Renal pelvis (tissue), 4 donors: ENCODE measurements around the gene MRPL14. TPM values are rescaled to one million over a fixed set of nuclear protein-coding genes. Genes with fewer than 3 reads are reported as not detected.
"Not testable (repeated sequence)": the region's sequence is repeated elsewhere in the genome, so short reads cannot be mapped to it uniquely, and the experiment has no call there.

Experiments used
- DNase-seq: peaks from one replicate; pipeline ENCODE4 v3.0.0-alpha.2; 2013
- polyA plus RNA-seq, 3 donors: library from polyadenylated mRNA; unstranded; fragments of 120-200 nt; gene quantifications; one replicate each; pipeline ENCODE4 v1.2.1, GENCODE V29; 2013; ENCODE audit not compliant: insufficient read length in 3 of 3

Gene MRPL14
- polyA plus RNA-seq, 3 donors = 43.3 to 57.6 (median 54.9) TPM

- DNase-seq = no peak
Measured at GRCh38 chr6:44105146-44105545, 22.1 kb downstream of the MRPL14 start.

GRCh38 chr6:44104481-44105021 is 22.7 kb downstream of the MRPL14 start:
- DNase-seq = peak; percentile 15

GRCh38 chr6:44102527-44102926 is 24.7 kb downstream of the MRPL14 start:
- DNase-seq = no peak

- no peak for DNase-seq
Measured at GRCh38 chr6:44101832-44102231, 25.4 kb downstream of the MRPL14 start.

DNA sequence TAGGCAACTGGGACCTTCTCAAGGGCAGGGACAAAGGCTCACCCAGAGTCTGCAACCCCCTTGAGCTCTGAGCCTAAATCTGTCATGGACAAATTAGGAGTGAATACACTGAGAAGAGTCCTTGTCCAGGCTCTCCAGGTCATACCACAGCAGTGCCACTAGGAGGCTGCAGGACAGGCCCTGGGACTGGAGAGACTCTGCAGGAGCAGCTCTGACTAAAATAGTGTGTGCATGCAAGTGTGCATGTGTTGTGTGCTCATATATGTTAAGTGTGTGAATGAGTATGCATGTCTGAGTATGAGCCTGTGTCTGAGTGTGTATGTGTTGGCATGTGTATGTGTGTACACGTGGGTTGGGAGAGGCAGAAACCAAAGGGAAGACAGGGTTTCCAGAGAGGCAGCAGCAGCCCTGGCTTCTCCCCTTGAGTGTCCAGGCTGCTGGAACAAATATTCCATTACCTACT is 27.1 kb downstream of the MRPL14 start:
- DNase-seq = no peak

- no peak for DNase-seq
Measured at GRCh38 chr6:44099192-44099591, 28.1 kb downstream of the MRPL14 start.

DNA sequence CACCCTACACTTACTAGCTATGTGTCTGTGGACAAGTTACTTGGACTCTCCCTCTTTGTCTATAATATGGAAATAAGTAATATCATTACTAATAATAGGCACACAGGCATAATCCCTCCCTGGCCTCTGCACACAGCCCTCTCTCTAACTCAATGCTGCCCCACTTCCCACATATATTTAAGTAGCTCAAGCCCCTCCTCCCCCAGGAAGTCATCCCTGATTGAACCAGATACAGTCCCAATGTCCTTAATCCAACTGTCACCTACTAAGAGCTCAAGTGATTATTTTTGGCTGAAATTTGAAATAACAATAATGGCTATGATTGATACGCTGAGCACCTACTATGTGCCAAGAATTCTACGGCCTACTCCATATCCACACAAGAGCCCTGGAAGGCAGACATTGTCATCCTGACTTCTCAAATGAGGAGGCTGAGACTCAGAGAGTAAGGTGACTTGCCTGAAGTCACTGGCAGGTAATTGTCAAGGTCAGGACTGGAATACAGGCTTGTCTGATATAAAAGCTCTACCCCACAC is 29.4 kb downstream of the MRPL14 start:
- no peak for DNase-seq

GRCh38 chr6:44096612-44097011 is 30.6 kb downstream of the MRPL14 start:
- DNase-seq = peak; percentile 61

DNA sequence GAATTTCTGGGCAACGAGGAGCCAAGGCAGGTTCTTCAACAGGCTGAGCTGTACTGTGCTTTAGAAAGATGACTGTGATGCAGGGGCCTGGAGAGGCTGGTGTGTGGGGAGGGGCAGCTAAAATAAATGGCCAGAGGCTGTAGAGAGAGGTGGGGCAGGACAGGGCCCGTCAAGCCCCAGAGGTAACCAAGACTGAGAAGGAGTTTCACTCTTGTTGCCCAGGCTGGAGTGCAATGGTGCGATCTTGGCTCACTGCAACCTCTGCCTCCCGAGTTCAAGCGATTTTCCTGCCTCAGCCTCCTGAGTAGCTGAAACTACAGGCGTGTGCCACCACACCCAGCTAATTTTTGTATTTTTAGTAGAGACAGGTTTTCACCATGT is 32.0 kb downstream of the MRPL14 start:
- DNase-seq = not testable (repeated sequence)

- DNase-seq = no peak
Measured at GRCh38 chr6:44094403-44095242, 32.6 kb downstream of the MRPL14 start.

- DNase-seq = no peak
Measured at GRCh38 chr6:44093750-44094402, 33.4 kb downstream of the MRPL14 start.

- no peak for DNase-seq
Measured at GRCh38 chr6:44093066-44093465, 34.2 kb downstream of the MRPL14 start.

DNA sequence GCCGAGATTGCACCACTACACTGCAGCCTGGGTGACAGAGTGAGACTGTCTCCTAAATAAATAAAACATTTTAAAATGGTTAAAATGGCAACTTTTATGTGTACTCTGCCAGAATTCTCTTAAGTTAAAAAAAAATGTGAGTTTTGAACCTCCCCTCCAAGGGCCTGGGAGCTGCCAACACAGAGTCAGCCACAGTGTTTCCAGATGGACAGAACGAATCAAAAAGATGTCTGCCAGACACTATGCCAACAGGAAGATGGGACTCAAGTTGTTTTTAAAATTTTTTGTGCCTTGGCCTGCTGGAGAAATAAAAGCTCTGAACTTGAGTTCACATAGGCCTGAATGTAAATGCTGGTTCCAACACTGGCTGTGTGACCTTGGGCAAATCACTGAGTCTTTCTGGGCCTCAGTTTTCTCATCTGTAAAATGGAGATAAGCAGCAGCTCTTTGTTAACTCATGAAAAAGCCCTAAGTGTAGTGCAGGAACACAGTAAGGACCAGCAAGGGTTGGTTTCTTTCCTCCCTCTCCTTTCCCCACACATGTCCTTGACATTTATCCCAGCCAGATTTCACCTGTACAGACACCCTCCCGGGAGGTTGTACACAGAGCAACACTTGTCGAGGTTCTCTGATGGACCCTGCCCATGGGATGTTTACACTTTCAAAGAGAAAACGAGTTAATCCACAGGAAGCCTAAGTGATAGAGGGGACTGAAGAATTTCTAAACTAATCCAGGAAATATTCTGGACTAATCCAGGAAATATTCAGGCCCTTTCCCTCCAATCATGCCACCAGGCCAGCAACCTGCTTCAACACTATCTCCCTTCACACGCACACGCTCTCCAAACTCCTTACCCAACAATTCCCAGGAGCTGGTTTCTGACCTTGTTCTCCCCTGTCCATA is 35.0 kb downstream of the MRPL14 start:
- DNase-seq = no peak

- not testable (repeated sequence) for DNase-seq
Measured at GRCh38 chr6:44091356-44091755, 35.9 kb downstream of the MRPL14 start.

GRCh38 chr6:44090465-44090864 is 36.8 kb downstream of the MRPL14 start:
- no peak for DNase-seq

GRCh38 chr6:44088827-44089590 is 38.2 kb downstream of the MRPL14 start:
- DNase-seq = no peak

- no peak for DNase-seq
Measured at GRCh38 chr6:44087623-44088022, 39.6 kb downstream of the MRPL14 start.

DNA sequence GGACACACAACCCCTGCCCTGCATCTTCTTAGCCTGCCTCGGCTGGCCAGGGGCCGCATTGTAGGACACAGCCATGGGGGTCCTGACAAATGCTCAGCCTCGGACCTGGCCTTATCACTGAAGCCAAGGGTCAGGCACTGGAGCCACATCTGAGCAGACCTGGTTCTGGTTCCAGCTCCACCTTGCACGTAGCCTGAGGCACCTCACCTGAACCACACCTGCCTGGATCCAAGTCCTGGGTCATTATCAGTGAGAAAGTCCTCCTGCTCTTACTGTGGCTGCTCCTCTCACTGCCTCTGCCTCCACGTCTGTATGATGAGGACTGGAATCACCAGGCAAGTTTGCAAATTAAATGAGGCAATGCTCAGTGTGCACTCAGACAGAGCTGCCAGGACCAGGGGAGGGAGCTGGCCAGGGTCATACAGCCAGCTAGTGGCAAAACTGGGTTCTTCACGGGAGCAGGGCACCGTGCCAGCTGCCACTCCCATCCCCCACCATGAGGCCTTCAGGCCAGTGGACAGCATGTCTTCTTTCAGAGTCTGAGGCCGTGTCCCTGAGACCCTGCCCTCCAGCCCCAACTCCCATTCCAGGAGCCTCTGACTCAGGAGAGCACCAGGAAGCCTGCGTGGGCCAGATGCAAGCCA is 40.2 kb downstream of the MRPL14 start:
- DNase-seq = no peak

DNA sequence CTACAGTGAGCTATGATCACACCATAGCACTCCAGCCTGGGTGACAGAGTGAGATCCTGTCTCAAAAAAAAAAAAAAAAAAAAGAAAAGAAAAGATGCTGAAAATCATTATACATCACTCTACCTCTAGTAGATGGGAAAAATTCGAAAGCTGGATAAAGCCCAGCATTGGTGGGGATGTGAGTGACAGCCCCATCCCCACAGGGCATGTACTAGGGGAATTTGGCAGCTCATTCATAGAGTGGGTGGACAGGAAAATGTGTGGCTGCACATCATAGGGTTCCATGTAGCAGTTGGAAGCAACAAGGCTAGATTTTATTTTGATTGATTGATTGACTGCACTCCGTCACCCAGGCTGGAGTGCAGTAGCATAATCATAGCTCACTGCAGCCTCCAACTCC is 42.0 kb downstream of the MRPL14 start:
- no peak for DNase-seq
